SK-N-SH (cell line): ENCODE measurements around the gene GADD45B. TPM values are rescaled to one million over a fixed set of nuclear protein-coding genes. Genes with fewer than 3 reads are reported as not detected.

Experiments used
- CTCF ChIA-PET: fragments of 300-600, 350-600 bp; formaldehyde crosslinking; extraction: SDS; loops from one replicate; lab custom pipeline; 2021; lab: Yijun Ruan, JAX
- POLR2A ChIA-PET: fragments of 350-600 bp; sonication (Branson Sonifier 250); formaldehyde crosslinking; extraction: SDS; loops from one replicate; lab custom pipeline; 2020; ENCODE audit warnings: antibody characterized with exemption, inconsistent platforms; lab: Yijun Ruan, JAX
- DNase-seq: peaks from one replicate; pipeline ENCODE4 v3.0.0; 2012
- H2AFZ ChIP-seq: fragments of 200-600 bp; sonication (generic); 2 replicates; pipeline ENCODE4 v1.8.1; 2016; ENCODE audit warnings: antibody characterized with exemption, mild to moderate bottlenecking, low read depth
- H3F3A ChIP-seq: fragments of 200-600 bp; sonication (generic); replicated peaks from 2 replicates; pipeline ENCODE3; 2016; ENCODE audit warnings: antibody characterized with exemption, mild to moderate bottlenecking; ENCODE audit not compliant: insufficient read depth
- H3K27ac ChIP-seq, 2 experiments: fragments of 200-500 bp in 1 of 2; fragments of 200-600 bp in 1 of 2; sonication (Bioruptor generic) in 1 of 2; sonication (generic), shearing (Covaris generic) in 1 of 2; 2 replicates each; pipeline versions ENCODE4 v1.5.1 to v1.6.1; 2014 to 2016; ENCODE audit warnings: low read depth in 2 of 2, inconsistent platforms in 1 of 2, low read length in 1 of 2, mild to moderate bottlenecking in 1 of 2, mixed read lengths in 1 of 2
- H3K27me3 ChIP-seq: fragments of 200-600 bp; sonication (generic), shearing (Covaris generic); 2 replicates; pipeline ENCODE4 v1.6.1; 2016; ENCODE audit warnings: mixed run types; ENCODE audit not compliant: insufficient read depth
- H3K36me3 ChIP-seq, 2 experiments: fragments of 200-500 bp in 1 of 2; fragments of 200-600 bp in 1 of 2; sonication (Bioruptor generic) in 1 of 2; sonication (generic) in 1 of 2; replicated peaks in 1 of 2; 2 replicates each; pipeline versions ENCODE3 to v1.5.1; 2014 to 2016; ENCODE audit warnings: low read length in 1 of 2, mild to moderate bottlenecking in 1 of 2; ENCODE audit not compliant: insufficient read depth in 2 of 2, control insufficient read depth in 1 of 2
- H3K4me1 ChIP-seq, 2 experiments: fragments of 200-500 bp in 1 of 2; fragments of 200-600 bp in 1 of 2; sonication (Bioruptor generic) in 1 of 2; sonication (generic), shearing (Covaris generic) in 1 of 2; 2 replicates each; pipeline versions ENCODE4 v1.5.1 to v1.6.1; 2014 to 2016; ENCODE audit warnings: low read depth in 1 of 2, low read length in 1 of 2, mixed run types in 1 of 2; ENCODE audit not compliant: insufficient read depth in 2 of 2, control insufficient read depth in 1 of 2
- H3K4me2 ChIP-seq: fragments of 200-600 bp; sonication (generic), shearing (Covaris generic); 2 replicates; pipeline ENCODE4 v1.6.1; 2017; ENCODE audit warnings: mixed run types
- H3K4me3 ChIP-seq, 2 experiments: fragments of 200-500 bp in 1 of 2; fragments of 200-600 bp in 1 of 2; sonication (Bioruptor generic) in 1 of 2; sonication (generic), shearing (Covaris generic) in 1 of 2; 2 replicates each; pipeline versions ENCODE4 v1.5.1 to v1.8.1; 2014 to 2016; ENCODE audit warnings: low read depth in 2 of 2, inconsistent platforms in 1 of 2, low read length in 1 of 2, mild to moderate bottlenecking in 1 of 2, mixed read lengths in 1 of 2, moderate library complexity in 1 of 2
- H3K79me2 ChIP-seq: fragments of 200-600 bp; sonication (generic); 2 replicates; pipeline ENCODE4 v1.8.1; 2017; ENCODE audit warnings: mild to moderate bottlenecking; ENCODE audit not compliant: insufficient read depth
- H3K9ac ChIP-seq: fragments of 200-600 bp; sonication (generic); 2 replicates; pipeline ENCODE4 v1.6.1; 2017; ENCODE audit warnings: mixed run types
- H3K9me2 ChIP-seq: fragments of 200-600 bp; sonication (generic); 2 replicates; pipeline ENCODE4 v1.6.1; 2017; ENCODE audit warnings: mixed run types
- H3K9me3 ChIP-seq: fragments of 200-600 bp; sonication (generic); 2 replicates; pipeline ENCODE4 v1.6.1; 2017; ENCODE audit warnings: mixed run types, mild to moderate bottlenecking, moderate library complexity
- H4K20me1 ChIP-seq: fragments of 200-600 bp; sonication (generic); 2 replicates; pipeline ENCODE4 v1.6.1; 2017; ENCODE audit warnings: mild to moderate bottlenecking, mixed run types; ENCODE audit not compliant: insufficient read depth
- CTCF ChIP-seq: fragments of 200-600 bp; sonication (generic); IDR thresholded peaks from 2 replicates; pipeline ENCODE4 v1.6.1; 2017; ENCODE audit warnings: antibody characterized with exemption, mild to moderate bottlenecking, moderate library complexity
- EP300 ChIP-seq, 2 experiments: IDR thresholded peaks; 2 replicates each; pipeline versions ENCODE4 v1.4.0 to v1.6.1; 2012; ENCODE audit warnings: borderline replicate concordance in 1 of 2, low read depth in 1 of 2, low read length in 1 of 2
- EZH2phosphoT487 ChIP-seq: fragments of 200-600 bp; sonication (generic); IDR thresholded peaks from 2 replicates; pipeline ENCODE4 v1.6.1; 2017; ENCODE audit warnings: low read depth, mixed run types, mild to moderate bottlenecking, antibody characterized with exemption, moderate library complexity, borderline replicate concordance
- FOSL2 ChIP-seq: IDR thresholded peaks from 2 replicates; pipeline ENCODE4 v1.4.0; 2012; ENCODE audit warnings: low read depth, mild to moderate bottlenecking, moderate library complexity, borderline replicate concordance
- GATA2 ChIP-seq: sonication (generic); formaldehyde crosslinking; IDR thresholded peaks from 2 replicates; pipeline ENCODE4 v1.5.0; 2020; ENCODE audit warnings: mild to moderate bottlenecking, missing genetic modification reagents
- JUND ChIP-seq: IDR thresholded peaks from 2 replicates; pipeline ENCODE4 v1.4.0; 2012
- MEF2A ChIP-seq: IDR thresholded peaks from 2 replicates; pipeline ENCODE4 v1.4.0; 2012; ENCODE audit warnings: low read depth, borderline replicate concordance
- MXI1 ChIP-seq: IDR thresholded peaks from 2 replicates; pipeline ENCODE4 v1.6.1; 2012; ENCODE audit warnings: mild to moderate bottlenecking, low read depth, low read length, improper control_type of control experiment
- NFIC ChIP-seq: IDR thresholded peaks from 2 replicates; pipeline ENCODE4 v1.4.0; 2012; ENCODE audit warnings: borderline replicate concordance
- NRF1 ChIP-seq: IDR thresholded peaks from 2 replicates; pipeline ENCODE4 v1.6.1; 2012; ENCODE audit warnings: low read depth, mild to moderate bottlenecking, low read length
- POLR2AphosphoS5 ChIP-seq: IDR thresholded peaks from 2 replicates; pipeline ENCODE4 v1.6.1; 2012; ENCODE audit warnings: low read depth, low read length
- RXRA ChIP-seq: IDR thresholded peaks from 2 replicates; pipeline ENCODE4 v1.4.0; 2012; ENCODE audit warnings: low read depth, mild to moderate bottlenecking, borderline replicate concordance
- SIN3A ChIP-seq: IDR thresholded peaks from 2 replicates; pipeline ENCODE4 v1.6.1; 2012; ENCODE audit warnings: low read depth, mild to moderate bottlenecking, low read length, moderate library complexity, borderline replicate concordance
- SMC3 ChIP-seq: IDR thresholded peaks from 2 replicates; pipeline ENCODE4 v1.6.1; 2012; ENCODE audit warnings: low read depth, low read length, improper control_type of control experiment
- TAF1 ChIP-seq: IDR thresholded peaks from 2 replicates; pipeline ENCODE4 v1.6.1; 2012; ENCODE audit warnings: low read depth, mild to moderate bottlenecking, low read length, moderate library complexity, borderline replicate concordance
- TCF12 ChIP-seq: IDR thresholded peaks from 2 replicates; pipeline ENCODE4 v1.4.0; 2012
- TEAD4 ChIP-seq: IDR thresholded peaks from 2 replicates; pipeline ENCODE4 v1.4.0; 2012; ENCODE audit warnings: mild to moderate bottlenecking, borderline replicate concordance; ENCODE audit not compliant: insufficient read depth
- USF1 ChIP-seq: IDR thresholded peaks from 2 replicates; pipeline ENCODE4 v1.4.0; 2012; ENCODE audit warnings: low read depth, borderline replicate concordance
- WGBS: methylation state at CpG from one replicate; pipeline ENCODE4 v1.1.6; 2017; ENCODE audit warnings: low lambda C conversion rate; 5-methylcytosine and 5-hydroxymethylcytosine counted together
- polyA plus RNA-seq, 3 experiments: library from polyadenylated mRNA; depleted of rRNA; stranded (reverse); fragments of >200 nt; gene quantifications; 2 replicates each; pipeline ENCODE4 v1.2.3, GENCODE V29; 2012
- TF ChIP-seq, protein P1 (sequence below): fragments of 150-350 bp; IDR thresholded peaks from 2 replicates; pipeline ENCODE4 v1.6.1; 2017; ENCODE audit warnings: antibody characterized with exemption, low read length, low read depth, borderline replicate concordance
- TF ChIP-seq, protein P2 (sequence below): fragments of 150-350 bp; IDR thresholded peaks from 2 replicates; pipeline ENCODE4 v1.6.1; 2016; ENCODE audit warnings: mild to moderate bottlenecking, low read depth, low read length
- TF ChIP-seq, protein P3 (sequence below): IDR thresholded peaks from 2 replicates; pipeline ENCODE4 v1.4.0; 2012; ENCODE audit warnings: low read depth, borderline replicate concordance
- TF ChIP-seq, protein P4 (sequence below): IDR thresholded peaks from 2 replicates; pipeline ENCODE4; 2012

The GADD45B gene
- polyA plus RNA-seq, 1 of the 3 experiments (the other 2 are of a cell fraction), result 67.6 TPM

- TF ChIP-seq FOSL2 (peak; percentile 47; the same call in 1 of the 2 replicates), EZH2phosphoT487 (no peak), CTCF (no peak), GATA2 (CRISPR knock-in tag) (no peak), SMC3 (no peak), TAF1 (no peak), JUND (no peak), TCF12 (0 out of 2 replicates have a peak, but pooled peaks have one; percentile 30), EP300 (IDR thresholded peaks at IDR 0.05; ENCODE audit: borderline replicate concordance in 1 of 2, low read depth in 1 of 2, low read length in 1 of 2) (no peak), USF1 (no peak), NFIC (no peak), NRF1 (no peak), MXI1 (no peak), POLR2AphosphoS5 (no peak), MEF2A (no peak), SIN3A (no peak), TEAD4 (no peak), RXRA (no peak)
- TF ChIP-seq, protein P1, sequence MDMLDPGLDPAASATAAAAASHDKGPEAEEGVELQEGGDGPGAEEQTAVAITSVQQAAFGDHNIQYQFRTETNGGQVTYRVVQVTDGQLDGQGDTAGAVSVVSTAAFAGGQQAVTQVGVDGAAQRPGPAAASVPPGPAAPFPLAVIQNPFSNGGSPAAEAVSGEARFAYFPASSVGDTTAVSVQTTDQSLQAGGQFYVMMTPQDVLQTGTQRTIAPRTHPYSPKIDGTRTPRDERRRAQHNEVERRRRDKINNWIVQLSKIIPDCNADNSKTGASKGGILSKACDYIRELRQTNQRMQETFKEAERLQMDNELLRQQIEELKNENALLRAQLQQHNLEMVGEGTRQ, result no peak
- TF ChIP-seq, protein P2, sequence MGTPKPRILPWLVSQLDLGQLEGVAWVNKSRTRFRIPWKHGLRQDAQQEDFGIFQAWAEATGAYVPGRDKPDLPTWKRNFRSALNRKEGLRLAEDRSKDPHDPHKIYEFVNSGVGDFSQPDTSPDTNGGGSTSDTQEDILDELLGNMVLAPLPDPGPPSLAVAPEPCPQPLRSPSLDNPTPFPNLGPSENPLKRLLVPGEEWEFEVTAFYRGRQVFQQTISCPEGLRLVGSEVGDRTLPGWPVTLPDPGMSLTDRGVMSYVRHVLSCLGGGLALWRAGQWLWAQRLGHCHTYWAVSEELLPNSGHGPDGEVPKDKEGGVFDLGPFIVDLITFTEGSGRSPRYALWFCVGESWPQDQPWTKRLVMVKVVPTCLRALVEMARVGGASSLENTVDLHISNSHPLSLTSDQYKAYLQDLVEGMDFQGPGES, result no peak
- TF ChIP-seq, protein P3, sequence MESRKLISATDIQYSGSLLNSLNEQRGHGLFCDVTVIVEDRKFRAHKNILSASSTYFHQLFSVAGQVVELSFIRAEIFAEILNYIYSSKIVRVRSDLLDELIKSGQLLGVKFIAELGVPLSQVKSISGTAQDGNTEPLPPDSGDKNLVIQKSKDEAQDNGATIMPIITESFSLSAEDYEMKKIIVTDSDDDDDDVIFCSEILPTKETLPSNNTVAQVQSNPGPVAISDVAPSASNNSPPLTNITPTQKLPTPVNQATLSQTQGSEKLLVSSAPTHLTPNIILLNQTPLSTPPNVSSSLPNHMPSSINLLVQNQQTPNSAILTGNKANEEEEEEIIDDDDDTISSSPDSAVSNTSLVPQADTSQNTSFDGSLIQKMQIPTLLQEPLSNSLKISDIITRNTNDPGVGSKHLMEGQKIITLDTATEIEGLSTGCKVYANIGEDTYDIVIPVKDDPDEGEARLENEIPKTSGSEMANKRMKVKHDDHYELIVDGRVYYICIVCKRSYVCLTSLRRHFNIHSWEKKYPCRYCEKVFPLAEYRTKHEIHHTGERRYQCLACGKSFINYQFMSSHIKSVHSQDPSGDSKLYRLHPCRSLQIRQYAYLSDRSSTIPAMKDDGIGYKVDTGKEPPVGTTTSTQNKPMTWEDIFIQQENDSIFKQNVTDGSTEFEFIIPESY, result no peak
- TF ChIP-seq, protein P4, sequence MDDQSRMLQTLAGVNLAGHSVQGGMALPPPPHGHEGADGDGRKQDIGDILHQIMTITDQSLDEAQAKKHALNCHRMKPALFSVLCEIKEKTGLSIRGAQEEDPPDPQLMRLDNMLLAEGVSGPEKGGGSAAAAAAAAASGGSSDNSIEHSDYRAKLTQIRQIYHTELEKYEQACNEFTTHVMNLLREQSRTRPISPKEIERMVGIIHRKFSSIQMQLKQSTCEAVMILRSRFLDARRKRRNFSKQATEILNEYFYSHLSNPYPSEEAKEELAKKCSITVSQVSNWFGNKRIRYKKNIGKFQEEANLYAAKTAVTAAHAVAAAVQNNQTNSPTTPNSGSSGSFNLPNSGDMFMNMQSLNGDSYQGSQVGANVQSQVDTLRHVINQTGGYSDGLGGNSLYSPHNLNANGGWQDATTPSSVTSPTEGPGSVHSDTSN, result peak; percentile 81
- Histone ChIP-seq H3K27me3 (no peaks in the 10 kb centered on the region), H3K4me1 (peaks cover 0 to 9% of the 10 kb centered on the region in 2 experiments; a peak in 1 of 4 replicates), H3F3A (peaks cover 13% of the 10 kb centered on the region), H3K27ac (peak overlapping the region in 1 of 2 experiments; percentile 20; a peak in 1 of 4 replicates), H3K4me3 (no peak overlapping the region), H3K4me2 (0 out of 2 replicates have a peak overlapping the region, but pooled peaks have one; percentile 27), H3K79me2 (no peaks in the 10 kb centered on the region), H3K36me3 (no peaks in the 10 kb centered on the region), H3K9me3 (no peaks in the 10 kb centered on the region), H3K9me2 (no peaks in the 10 kb centered on the region), H3K9ac (no peak overlapping the region), H4K20me1 (no peaks in the 10 kb centered on the region), H2AFZ (peak overlapping the region; percentile 76)
- 34% methylated on average over 23 of the region's 23 CpGs for WGBS
- POLR2A ChIA-PET, result no interaction called here
- no peak for DNase-seq
- CTCF ChIA-PET, result interaction anchor here (1.0 to 21.1 kb wide), 4 partner anchors 10 to 168 kb away, joined by 3 to 309 read pairs (median 4); partner anchors contain the start of gene LMNB2
Observed at GRCh38 chr19:2469102-2469914, 6.6 kb upstream of the GADD45B start.
